Central memory CD8-positive, alpha-beta T cell (primary cell): ENCODE data around the gene CABP2.

Experiments
- ATAC-seq: fragments of 150-1000 bp; cut with Tn5 transposase; replicated peaks from 2 replicates; pipeline ENCODE4 v1.10.0; 2022; ENCODE audit warnings: mild to moderate bottlenecking, moderate FRiP score, moderate number of reproducible peaks; ENCODE audit not compliant: poor library complexity, severe bottlenecking; ENCODE audit errors: extremely low read depth
- DNase-seq, 2 donors: peaks; one replicate each; pipeline ENCODE4 v3.0.0; 2021; ENCODE audit warnings: low spot score in 2 of 2
- H3K27ac Mint-ChIP-seq: one replicate; pipeline ENCODE4 v1.8.0; 2022; ENCODE audit warnings: low read depth, mild to moderate bottlenecking, moderate library complexity, mixed read lengths
- H3K27me3 Mint-ChIP-seq: one replicate; pipeline ENCODE4 v1.8.0; 2022; ENCODE audit warnings: mixed read lengths
- H3K36me3 Mint-ChIP-seq: one replicate; pipeline ENCODE4 v1.8.0; 2022; ENCODE audit warnings: mild to moderate bottlenecking, moderate library complexity, mixed read lengths; ENCODE audit not compliant: insufficient read depth
- H3K4me1 Mint-ChIP-seq: one replicate; pipeline ENCODE4 v1.8.0; 2022; ENCODE audit warnings: mixed read lengths
- H3K4me3 Mint-ChIP-seq: one replicate; pipeline ENCODE4 v1.8.0; 2022; ENCODE audit warnings: mild to moderate bottlenecking, moderate library complexity, mixed read lengths
- H3K9me3 Mint-ChIP-seq: one replicate; pipeline ENCODE4 v1.8.0; 2022; ENCODE audit warnings: mixed read lengths

The CABP2 gene

DNA sequence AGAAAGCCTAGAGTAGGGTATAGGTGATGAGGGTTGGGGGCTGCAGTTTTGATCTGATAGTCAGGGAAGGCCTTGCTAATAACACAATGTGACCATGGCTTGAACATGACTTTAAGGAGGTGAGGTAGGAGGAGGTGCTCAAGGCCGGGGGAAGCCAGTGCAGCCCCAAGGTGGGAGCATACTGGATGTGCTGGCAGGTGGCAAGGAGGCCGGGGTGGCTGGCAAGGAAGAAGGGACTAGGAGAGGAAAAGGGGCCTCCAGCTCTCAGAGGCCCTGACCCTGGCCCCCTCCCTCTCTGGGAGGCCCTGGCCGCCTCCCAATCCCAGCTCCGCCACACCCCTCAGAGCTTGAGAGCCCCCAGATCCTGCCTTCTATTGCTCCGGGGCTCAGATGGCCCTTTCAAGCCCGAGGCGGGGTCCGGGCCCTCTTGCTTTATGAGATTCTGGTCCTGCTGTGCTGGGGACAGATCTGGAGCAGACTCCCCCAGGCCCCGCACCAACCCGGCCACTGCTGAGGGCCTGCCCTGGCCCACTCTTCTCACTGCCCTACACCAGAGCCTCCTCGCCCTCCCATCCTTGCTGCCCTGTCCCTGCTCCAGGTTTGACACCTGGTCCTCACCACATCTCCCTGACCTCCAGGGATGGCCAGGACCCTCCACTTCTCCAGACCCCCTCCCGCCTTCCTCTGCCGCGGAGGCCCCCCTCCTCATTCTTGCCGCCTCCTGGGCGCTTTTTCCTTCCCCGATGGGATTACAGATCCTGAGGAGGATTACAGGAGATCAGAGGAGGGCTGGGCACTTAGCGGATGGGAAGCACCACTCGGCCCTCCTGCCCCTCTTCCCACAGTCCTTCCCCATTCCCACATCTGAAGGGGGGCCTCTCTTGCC, 19.9 kb downstream of the CABP2 start:
- peaks cover 55% of the 10 kb centered on the region for H3K36me3 Mint-ChIP-seq
- H3K4me1 Mint-ChIP-seq, result peaks cover 42% of the 10 kb centered on the region
- no peaks in the 10 kb centered on the region for H3K9me3 Mint-ChIP-seq

DNA sequence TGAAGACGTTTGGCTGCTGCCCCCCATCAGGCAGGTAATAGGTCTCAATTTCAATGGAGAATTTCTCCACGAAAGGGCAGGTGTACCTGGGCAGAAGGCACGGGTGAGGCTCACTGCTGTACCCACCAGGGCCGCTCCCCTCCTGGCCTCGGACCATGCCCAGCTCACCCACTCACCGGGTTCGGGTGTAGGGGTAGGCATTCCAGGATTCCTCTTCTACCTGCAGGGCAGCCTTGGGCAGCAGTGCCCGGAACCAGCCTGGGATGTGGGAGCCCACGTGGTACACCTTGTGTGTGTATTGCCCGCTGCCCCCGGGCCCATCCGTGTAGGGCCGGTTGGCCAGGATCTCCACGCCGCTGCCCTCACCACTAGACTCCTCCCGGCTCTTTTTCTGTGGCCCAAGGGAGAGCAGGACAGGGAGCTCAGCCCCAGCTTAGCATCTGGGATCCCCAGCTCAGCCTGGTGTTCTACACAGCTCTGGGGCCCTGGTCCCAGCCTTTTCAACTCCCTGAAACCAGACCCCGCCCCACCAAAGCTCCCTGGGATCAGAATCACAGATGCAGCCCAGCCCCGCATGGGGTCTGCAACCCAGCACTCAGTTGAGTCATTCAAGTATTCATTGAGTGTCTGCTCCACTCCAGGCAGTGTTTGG, 20.8 kb downstream of the CABP2 start:
- DNase-seq (no peak), ATAC-seq (no peak)
- H3K36me3 Mint-ChIP-seq, result peaks cover 57% of the 10 kb centered on the region
- H3K9me3 Mint-ChIP-seq, result no peaks in the 10 kb centered on the region
- H3K27me3 Mint-ChIP-seq, result no peaks in the 10 kb centered on the region
- H3K4me1 Mint-ChIP-seq, result peaks cover 42% of the 10 kb centered on the region
- H3K27ac Mint-ChIP-seq, result peak overlapping the region; percentile 8
- H3K4me3 Mint-ChIP-seq, result peak overlapping the region; percentile 94

More for the DNA sequence above, 19.9 kb downstream of the CABP2 start:
- H3K27me3 Mint-ChIP-seq, result no peaks in the 10 kb centered on the region
- H3K4me3 Mint-ChIP-seq, result peak overlapping the region; percentile 94
- peak overlapping the region; percentile 8 for H3K27ac Mint-ChIP-seq
- DNase-seq (no peak), ATAC-seq (no peak)

DNA sequence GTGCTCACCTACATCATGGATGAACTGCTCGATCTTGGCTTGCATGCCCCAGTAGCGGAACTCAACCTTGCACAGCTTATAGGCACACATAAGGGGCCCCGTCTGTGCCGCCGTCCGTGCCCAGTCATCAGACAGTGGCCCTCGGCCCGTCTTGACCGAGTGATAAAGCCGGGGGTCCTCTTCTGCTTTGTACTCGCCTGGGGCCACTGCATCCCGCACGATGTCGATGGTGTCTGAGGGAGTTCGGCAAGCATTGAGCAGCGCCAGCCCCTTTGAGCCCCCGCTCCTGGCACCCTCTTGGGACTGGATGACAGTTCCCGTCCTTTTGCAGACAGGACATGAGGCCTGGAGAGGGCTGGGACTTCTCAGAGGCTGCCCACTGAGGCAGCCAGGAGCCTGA, 21.4 kb downstream of the CABP2 start:
- H3K27me3 Mint-ChIP-seq, result no peaks in the 10 kb centered on the region
- no peak for ATAC-seq
- H3K4me1 Mint-ChIP-seq, result peaks cover 37% of the 10 kb centered on the region
- DNase-seq, result no peak
- H3K9me3 Mint-ChIP-seq, result no peaks in the 10 kb centered on the region
- no peak overlapping the region for H3K27ac Mint-ChIP-seq
- H3K36me3 Mint-ChIP-seq, result peaks cover 57% of the 10 kb centered on the region
- no peak overlapping the region for H3K4me3 Mint-ChIP-seq

DNA sequence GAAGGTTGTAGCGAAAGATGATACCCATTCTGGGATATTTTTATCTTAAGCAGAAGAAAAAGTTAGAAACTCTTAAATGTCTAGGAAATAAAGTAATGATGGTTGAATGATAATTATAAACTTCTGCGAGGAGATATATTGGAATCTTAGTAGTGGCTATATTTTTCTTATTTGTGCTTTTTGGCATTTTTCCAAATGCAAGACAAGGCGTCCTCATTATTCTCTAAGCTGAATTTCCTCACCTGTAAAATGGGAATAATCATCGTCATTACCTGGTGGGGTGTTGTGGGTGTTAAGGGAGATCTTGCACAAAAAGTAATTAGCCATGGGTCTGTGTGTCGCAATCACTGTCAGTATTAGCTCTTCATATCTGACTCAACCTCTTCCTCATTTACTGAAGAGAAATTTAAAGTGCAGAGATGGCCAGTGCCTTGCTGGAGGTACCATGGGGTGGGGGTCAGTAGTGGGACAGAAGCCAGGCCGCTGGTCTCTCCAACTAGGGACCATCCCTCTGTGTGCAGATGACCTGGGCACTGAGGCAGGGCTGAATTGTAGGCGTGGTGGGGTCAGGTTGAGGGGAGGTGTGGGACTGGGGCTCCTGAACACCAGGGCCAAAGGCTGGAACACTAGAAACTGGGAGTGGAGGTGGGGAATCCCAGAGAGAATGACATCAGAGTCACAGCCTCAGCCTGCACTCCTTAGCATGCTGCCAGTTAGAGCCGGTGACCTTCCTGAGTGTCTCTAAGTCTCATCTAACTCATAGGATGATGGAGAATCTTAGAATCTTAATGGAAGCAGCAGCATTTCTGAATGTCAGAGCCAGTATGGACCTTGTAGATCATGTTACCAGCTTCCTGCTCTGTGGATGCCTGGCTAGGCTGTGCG, 22.2 kb downstream of the CABP2 start:
- H3K27ac Mint-ChIP-seq, result peak overlapping the region; percentile 49
- no peaks in the 10 kb centered on the region for H3K27me3 Mint-ChIP-seq
- ATAC-seq (no peak), DNase-seq (no peak)
- H3K36me3 Mint-ChIP-seq, result peaks cover 56% of the 10 kb centered on the region
- H3K9me3 Mint-ChIP-seq, result no peaks in the 10 kb centered on the region
- H3K4me3 Mint-ChIP-seq, result no peak overlapping the region
- peaks cover 29% of the 10 kb centered on the region for H3K4me1 Mint-ChIP-seq

DNA sequence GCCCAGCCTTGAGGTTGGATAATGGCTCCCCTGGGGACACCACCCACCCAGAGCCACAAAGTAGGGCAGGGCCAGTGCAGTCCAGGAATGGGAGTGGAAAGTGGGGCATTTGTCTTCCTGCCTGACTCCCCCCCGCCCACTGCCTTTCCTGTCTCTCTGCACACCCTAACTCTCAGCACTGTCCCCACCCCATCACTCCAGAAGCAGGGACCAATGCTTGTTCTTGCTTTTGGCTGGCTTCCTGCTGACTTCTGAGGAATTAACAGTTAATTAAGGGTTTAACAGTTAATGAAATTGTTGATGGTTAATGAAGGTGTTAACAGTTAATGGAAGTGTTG, 22.8 kb downstream of the CABP2 start:
- no peak for ATAC-seq
- Mint-ChIP-seq H3K36me3 (peaks cover 52% of the 10 kb centered on the region), H3K9me3 (no peaks in the 10 kb centered on the region), H3K27ac (peak overlapping the region; percentile 49), H3K27me3 (no peaks in the 10 kb centered on the region), H3K4me3 (no peak overlapping the region), H3K4me1 (peaks cover 23% of the 10 kb centered on the region)
- DNase-seq, result no peak

DNA sequence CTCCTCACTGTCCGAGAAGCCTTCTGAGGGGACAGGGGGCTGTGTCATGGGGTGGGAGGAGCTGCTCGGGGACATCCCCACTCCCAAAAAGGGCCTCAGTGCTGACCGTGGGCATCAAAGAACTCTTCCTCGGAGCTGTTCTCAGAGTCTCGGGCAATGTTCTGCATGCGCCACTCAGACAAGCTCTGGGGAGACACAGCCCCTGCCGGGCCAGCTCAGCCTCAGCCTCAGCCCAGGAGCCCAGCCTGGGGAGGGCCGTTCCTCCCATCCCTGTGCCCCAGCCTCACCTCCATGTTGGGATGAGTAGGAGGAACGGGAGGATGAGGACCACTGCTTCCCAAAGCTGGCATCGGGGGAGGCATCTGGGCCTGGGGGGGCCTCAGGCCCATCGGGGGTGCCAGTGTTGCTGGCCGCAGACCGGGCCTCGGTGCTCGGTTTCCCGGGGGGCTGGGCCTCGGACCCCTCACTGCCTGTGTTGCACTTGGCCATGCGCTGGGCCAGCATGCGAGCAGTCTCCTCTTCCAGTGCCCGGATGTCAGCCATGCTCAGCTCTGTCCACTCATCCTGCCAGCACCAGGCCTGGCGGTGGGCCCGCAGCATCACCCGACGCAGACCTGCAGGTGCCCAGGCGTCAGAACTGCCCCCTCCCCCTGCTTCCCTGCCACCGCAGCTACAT, 23.3 kb downstream of the CABP2 start:
- Mint-ChIP-seq H3K27ac (no peak overlapping the region), H3K27me3 (no peaks in the 10 kb centered on the region), H3K4me1 (peaks cover 21% of the 10 kb centered on the region), H3K9me3 (no peaks in the 10 kb centered on the region), H3K4me3 (no peak overlapping the region), H3K36me3 (peaks cover 51% of the 10 kb centered on the region)
- ATAC-seq (no peak), DNase-seq (no peak)

DNA sequence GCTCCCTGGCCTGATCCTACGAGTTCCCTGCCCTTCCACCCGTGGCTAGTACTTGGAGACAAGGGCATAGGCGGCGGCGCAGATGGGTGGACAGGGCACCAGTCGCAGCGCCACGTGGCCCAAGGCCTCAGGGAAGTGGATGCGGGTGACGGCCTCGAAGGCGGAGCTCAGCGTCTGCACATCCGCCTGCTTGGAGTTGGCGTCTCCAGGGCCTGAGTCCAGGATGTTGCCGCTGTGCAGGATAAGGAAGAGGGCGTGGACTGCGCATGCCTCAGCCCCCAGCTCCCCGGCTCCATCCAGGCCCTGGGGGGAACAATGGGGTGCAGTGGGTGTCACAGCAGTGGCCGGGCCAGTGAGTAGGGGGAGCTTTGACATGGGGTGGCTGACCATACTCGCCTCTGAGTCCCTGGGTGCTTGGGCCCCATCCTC, 24.7 kb downstream of the CABP2 start:
- Mint-ChIP-seq H3K4me3 (no peak overlapping the region), H3K9me3 (no peaks in the 10 kb centered on the region), H3K27me3 (no peaks in the 10 kb centered on the region), H3K4me1 (peaks cover 21% of the 10 kb centered on the region), H3K27ac (no peak overlapping the region), H3K36me3 (peaks cover 51% of the 10 kb centered on the region)
- ATAC-seq, result no peak
- DNase-seq, result no peak

DNA sequence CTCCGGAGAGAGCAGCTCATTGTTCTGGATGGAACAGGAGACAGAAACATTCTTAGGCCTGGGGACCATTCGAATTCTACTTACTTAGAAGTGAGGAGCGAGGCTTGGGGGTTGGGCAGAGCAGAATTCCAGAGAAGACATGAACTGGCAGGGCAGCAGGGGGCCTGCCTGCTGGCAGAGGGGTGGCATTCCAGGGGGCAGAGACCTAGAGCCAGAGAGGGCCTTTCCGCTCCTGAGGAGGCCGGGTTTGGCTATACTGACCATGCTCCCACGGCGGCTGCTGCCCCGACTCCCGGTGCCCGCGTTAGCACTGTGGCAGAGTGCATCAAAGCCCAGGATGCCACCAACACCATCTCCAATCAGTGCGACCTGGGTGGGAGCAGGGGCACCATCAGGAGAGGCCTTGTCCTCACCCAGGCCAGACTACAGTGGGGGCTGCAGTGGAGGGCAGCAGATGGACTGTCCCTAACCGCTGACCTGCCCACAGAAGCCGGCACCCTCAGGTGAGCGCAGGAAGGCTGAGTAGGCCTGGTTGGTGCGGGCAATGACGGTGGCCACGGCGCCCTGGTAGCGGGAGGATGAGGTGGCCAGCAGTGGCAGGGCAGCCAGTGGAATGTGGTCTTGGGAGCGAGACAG, 25.5 kb downstream of the CABP2 start:
- H3K27ac Mint-ChIP-seq, result peak overlapping the region; percentile 51
- no peak for DNase-seq
- H3K27me3 Mint-ChIP-seq, result no peaks in the 10 kb centered on the region
- no peak for ATAC-seq
- no peak overlapping the region for H3K4me3 Mint-ChIP-seq
- H3K36me3 Mint-ChIP-seq, result peaks cover 51% of the 10 kb centered on the region
- H3K4me1 Mint-ChIP-seq, result peaks cover 15% of the 10 kb centered on the region
- H3K9me3 Mint-ChIP-seq, result no peaks in the 10 kb centered on the region

DNA sequence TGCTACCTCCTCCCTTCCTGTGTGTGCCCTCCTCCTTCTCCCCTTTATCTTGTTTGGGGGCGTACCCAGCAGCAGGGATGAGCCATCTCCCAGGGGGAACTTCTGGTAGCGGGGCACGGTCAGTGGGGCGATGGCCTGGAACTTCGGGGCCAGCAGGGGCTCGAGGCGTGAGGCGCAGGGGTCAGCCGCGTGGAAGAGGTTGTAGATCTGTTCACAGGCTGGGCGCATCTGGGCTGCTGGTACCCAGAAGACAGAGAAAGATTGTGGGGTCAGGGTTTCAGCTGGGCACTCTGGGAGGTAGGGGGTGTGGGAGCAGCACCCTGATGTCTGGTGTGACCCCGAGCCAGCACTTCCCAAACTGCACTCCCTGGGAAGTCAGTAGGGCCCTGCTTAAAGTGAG, 27.1 kb downstream of the CABP2 start:
- Mint-ChIP-seq H3K36me3 (peaks cover 42% of the 10 kb centered on the region), H3K4me3 (no peak overlapping the region), H3K27me3 (no peaks in the 10 kb centered on the region)

DNA sequence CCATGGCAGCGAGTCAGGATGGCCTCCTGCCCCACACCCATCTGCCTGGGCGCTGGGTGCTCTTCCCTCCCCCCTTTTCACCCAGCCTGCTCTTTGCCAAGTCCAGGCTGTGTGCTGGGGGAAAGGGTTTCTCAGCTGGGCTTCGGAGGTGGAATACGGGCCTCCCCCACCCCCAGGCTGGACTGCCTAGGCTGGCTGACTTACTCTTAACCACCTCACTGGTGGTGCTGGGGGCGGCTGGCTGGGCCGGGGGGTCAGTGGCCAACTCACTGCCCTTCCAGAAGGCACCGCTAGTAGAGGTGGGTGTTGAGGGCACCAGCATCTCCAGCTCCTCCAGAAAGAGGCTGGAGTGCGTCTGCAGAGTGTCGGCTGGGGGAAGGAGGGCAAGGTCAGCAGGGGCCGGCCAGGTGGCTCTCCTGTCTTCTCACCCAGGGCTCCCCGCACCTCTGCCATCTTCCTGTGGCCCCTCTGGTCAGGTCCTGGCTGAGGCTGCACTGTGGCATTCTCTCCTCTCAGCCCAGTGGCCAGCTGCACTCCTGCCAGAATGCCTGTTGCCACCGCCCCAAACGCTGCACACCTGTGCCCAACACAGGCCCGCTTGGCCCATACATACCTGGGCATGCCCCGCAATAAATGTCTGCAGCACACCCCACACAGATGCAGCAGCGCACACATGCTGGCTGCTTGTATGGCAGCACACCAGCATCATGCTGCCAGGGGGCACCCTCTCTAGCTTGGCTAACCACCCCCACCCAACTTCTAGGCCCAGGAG, 27.8 kb downstream of the CABP2 start:
- Mint-ChIP-seq H3K9me3 (no peaks in the 10 kb centered on the region), H3K27me3 (no peaks in the 10 kb centered on the region), H3K4me3 (no peak overlapping the region), H3K27ac (no peak overlapping the region), H3K36me3 (peaks cover 40% of the 10 kb centered on the region), H3K4me1 (peaks cover 3% of the 10 kb centered on the region)
- no peak for ATAC-seq
- DNase-seq, result no peak

More for the DNA sequence above, 27.1 kb downstream of the CABP2 start:
- H3K27ac Mint-ChIP-seq, result no peak overlapping the region
- DNase-seq (no peak), ATAC-seq (no peak)
- peaks cover 10% of the 10 kb centered on the region for H3K4me1 Mint-ChIP-seq
- no peaks in the 10 kb centered on the region for H3K9me3 Mint-ChIP-seq
